HEK293 (cell line): Measurements from ENCODE around the gene LYPD3.

Source experiments
- CTCF ChIA-PET: fragments of 350-600 bp; formaldehyde crosslinking; extraction: SDS; loops from one replicate; lab custom pipeline; 2021; ENCODE audit warnings: antibody characterized with exemption; lab: Yijun Ruan, JAX
- POLR2A ChIA-PET: fragments of 300-600 bp; formaldehyde crosslinking; extraction: SDS; loops from one replicate; lab custom pipeline; 2020; ENCODE audit warnings: antibody characterized with exemption, inconsistent platforms; lab: Yijun Ruan, JAX
- H3K27ac ChIP-seq: fragments of 200-500 bp; sonication (Bioruptor generic); 2 replicates; pipeline ENCODE4 v1.5.1; 2014; ENCODE audit warnings: low read depth, low read length, control low read depth, inconsistent platforms; ENCODE audit errors: extremely low read depth
- H3K36me3 ChIP-seq, 2 experiments: fragments of 200-500 bp in 1 of 2; sonication (Bioruptor generic) in 1 of 2; 1 replicate in 1 of 2; 2 replicates in 1 of 2; pipeline ENCODE4 v1.5.1; 2014 to 2017; ENCODE audit warnings: inconsistent platforms in 2 of 2, low read length in 2 of 2; ENCODE audit not compliant: control insufficient read depth in 2 of 2, insufficient read depth in 1 of 2
- H3K4me1 ChIP-seq: fragments of 200-500 bp; sonication (Bioruptor generic); 2 replicates; pipeline ENCODE4 v1.5.1; 2014; ENCODE audit warnings: mild to moderate bottlenecking, low read length, inconsistent platforms; ENCODE audit not compliant: control insufficient read depth, insufficient read depth
- H3K4me3 ChIP-seq: 2 replicates; pipeline ENCODE4 v1.5.1; 2011; ENCODE audit warnings: low read depth, mild to moderate bottlenecking, control low read depth, low read length, moderate library complexity
- H3K9me3 ChIP-seq: fragments of 200-500 bp; sonication (Bioruptor generic); 2 replicates; pipeline ENCODE4 v1.5.1; 2014; ENCODE audit warnings: low read depth, low read length, inconsistent platforms; ENCODE audit not compliant: control insufficient read depth, insufficient read depth
- ZNF184 ChIP-seq: fragments of 450-650 bp; IDR thresholded peaks from 2 replicates; pipeline ENCODE4 v1.5.1; 2018; ENCODE audit warnings: missing biosample characterization, mild to moderate bottlenecking, missing genetic modification characterization
- ZNF585B ChIP-seq: fragments of 450-650 bp; formaldehyde crosslinking; IDR thresholded peaks from 2 replicates; pipeline ENCODE4 v1.5.1; 2016; ENCODE audit warnings: missing biosample characterization, missing genetic modification characterization
- TF ChIP-seq, protein P1 (sequence below): fragments of 450-650 bp; formaldehyde crosslinking; IDR thresholded peaks from 2 replicates; pipeline ENCODE4 v1.5.1; 2016; ENCODE audit warnings: missing biosample characterization, missing genetic modification characterization
- TF ChIP-seq, protein P2 (sequence below): fragments of 450-650 bp; formaldehyde crosslinking; conservative IDR thresholded peaks from 2 replicates; pipeline ENCODE4 v1.5.1; 2016; ENCODE audit warnings: low read depth, missing biosample characterization, missing genetic modification characterization
- TF ChIP-seq, protein P3 (sequence below): fragments of 450-650 bp; formaldehyde crosslinking; IDR thresholded peaks from 2 replicates; pipeline ENCODE4 v1.5.1; 2017; ENCODE audit warnings: missing biosample characterization, missing genetic modification characterization
- TF ChIP-seq, protein P4 (sequence below): fragments of 450-650 bp; formaldehyde crosslinking; IDR thresholded peaks from 2 replicates; pipeline ENCODE4 v1.5.1; 2016; ENCODE audit warnings: missing biosample characterization, missing genetic modification characterization

Gene LYPD3

DNA sequence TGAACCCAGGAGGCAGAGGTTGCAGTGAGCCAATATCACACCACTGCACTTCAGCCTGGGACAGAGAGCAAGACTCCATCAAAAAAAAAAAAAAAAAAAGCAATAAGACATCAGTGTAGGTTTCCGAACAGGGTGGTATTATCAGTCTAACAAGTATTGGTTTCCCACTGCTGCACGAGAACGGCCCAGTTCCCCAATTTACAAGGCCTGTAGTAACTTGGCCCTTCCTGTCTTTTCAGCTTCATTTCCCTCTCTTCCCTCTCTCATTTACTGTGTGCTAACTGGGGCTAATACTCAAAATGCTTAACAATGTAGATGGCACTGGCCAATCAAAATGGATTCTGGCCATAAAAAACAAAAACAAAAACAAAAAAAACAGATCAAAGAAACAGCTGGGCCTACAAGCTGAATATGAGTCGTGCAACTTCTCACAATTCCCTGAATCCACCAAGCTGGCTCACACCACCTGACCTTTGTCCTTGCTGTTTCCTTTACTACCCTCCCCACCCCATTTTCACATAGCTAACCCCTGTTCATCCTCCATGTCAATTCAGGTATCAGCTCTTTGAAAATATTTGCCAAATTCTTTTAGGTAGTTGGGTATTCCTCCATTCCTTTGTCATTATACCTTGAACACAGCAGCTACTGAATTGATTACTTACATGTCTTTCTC is 48.3 kb downstream of the LYPD3 start:
- POLR2A ChIA-PET = interaction anchor here (0.7 kb wide), 1 partner anchor 9 kb away, joined by 3 read pairs; no protein-coding TSS in a partner anchor
- Histone ChIP-seq H3K36me3 (no peaks in the 10 kb centered on the region; a peak in 1 of 3 replicates), H3K4me3 (no peak overlapping the region), H3K4me1 (no peaks in the 10 kb centered on the region), H3K9me3 (no peaks in the 10 kb centered on the region), H3K27ac (no peak overlapping the region)
- CTCF ChIA-PET = interaction anchor here (0.6 to 12.7 kb wide), 8 partner anchors 9 to 178 kb away, joined by 3 to 217 read pairs (median 6); no protein-coding TSS in a partner anchor
- TF ChIP-seq ZNF184 (tag by site-specific recombination) = no peak
- TF ChIP-seq, protein P1, sequence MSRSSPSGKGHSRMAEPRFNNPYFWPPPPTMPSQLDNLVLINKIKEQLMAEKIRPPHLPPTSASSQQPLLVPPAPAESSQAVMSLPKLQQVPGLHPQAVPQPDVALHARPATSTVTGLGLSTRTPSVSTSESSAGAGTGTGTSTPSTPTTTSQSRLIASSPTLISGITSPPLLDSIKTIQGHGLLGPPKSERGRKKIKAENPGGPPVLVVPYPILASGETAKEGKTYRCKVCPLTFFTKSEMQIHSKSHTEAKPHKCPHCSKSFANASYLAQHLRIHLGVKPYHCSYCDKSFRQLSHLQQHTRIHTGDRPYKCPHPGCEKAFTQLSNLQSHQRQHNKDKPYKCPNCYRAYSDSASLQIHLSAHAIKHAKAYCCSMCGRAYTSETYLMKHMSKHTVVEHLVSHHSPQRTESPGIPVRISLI = 0 out of 2 replicates have a peak, but pooled peaks have one; percentile 55

DNA sequence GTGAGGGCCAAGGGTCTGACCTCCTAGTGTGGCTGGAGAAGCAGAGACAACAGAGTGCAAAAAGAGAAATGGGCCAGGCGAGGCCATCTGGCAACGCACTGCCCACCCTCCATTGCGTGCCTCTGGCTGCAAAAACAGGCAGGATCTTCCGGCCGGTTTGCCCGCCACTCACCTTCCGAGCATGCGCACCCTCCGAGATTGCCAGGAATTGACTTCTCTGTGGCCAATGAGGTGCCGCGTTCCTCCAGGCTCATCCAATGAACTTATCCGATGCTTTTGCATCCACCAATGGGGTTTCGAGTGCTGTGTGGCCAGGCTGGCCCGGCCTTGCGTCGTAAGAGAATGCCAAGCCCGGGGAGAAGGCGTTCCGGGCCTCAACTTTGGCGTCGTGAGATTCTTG is 50.9 kb downstream of the LYPD3 start, which contains the start of gene TEX101:
Gene TEX101 (plus strand): TSS at position 337 of the 400 bp plus-strand sequence. CDS start 1,030 bp downstream, outside the sequence.
- POLR2A ChIA-PET = no interaction called here
- Histone ChIP-seq H3K36me3 (no peaks in the 10 kb centered on the region; a peak in 1 of 3 replicates), H3K4me1 (no peaks in the 10 kb centered on the region), H3K9me3 (no peaks in the 10 kb centered on the region), H3K27ac (no peak within 1 kb of the TSS), H3K4me3 (no peak within 1 kb of the TSS)
- CTCF ChIA-PET = interaction anchor here (3.4 kb wide), 1 partner anchor 11 kb away, joined by 22 read pairs; no protein-coding TSS in a partner anchor
- TF ChIP-seq, protein P2, sequence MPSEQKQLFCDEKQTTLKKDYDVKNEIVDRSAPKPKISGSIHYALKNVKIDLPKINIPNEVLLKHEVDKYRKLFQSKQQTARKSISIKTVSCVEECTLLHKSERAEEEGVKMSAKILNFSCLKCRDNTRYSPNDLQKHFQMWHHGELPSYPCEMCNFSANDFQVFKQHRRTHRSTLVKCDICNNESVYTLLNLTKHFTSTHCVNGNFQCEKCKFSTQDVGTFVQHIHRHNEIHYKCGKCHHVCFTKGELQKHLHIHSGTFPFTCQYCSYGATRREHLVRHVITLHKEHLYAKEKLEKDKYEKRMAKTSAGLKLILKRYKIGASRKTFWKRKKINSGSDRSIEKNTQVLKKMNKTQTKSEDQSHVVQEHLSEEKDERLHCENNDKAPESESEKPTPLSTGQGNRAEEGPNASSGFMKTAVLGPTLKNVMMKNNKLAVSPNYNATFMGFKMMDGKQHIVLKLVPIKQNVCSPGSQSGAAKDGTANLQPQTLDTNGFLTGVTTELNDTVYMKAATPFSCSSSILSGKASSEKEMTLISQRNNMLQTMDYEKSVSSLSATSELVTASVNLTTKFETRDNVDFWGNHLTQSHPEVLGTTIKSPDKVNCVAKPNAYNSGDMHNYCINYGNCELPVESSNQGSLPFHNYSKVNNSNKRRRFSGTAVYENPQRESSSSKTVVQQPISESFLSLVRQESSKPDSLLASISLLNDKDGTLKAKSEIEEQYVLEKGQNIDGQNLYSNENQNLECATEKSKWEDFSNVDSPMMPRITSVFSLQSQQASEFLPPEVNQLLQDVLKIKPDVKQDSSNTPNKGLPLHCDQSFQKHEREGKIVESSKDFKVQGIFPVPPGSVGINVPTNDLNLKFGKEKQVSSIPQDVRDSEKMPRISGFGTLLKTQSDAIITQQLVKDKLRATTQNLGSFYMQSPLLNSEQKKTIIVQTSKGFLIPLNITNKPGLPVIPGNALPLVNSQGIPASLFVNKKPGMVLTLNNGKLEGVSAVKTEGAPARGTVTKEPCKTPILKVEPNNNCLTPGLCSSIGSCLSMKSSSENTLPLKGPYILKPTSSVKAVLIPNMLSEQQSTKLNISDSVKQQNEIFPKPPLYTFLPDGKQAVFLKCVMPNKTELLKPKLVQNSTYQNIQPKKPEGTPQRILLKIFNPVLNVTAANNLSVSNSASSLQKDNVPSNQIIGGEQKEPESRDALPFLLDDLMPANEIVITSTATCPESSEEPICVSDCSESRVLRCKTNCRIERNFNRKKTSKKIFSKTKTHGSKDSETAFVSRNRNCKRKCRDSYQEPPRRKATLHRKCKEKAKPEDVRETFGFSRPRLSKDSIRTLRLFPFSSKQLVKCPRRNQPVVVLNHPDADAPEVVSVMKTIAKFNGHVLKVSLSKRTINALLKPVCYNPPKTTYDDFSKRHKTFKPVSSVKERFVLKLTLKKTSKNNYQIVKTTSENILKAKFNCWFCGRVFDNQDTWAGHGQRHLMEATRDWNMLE = no peak
- TF ChIP-seq, protein P3, sequence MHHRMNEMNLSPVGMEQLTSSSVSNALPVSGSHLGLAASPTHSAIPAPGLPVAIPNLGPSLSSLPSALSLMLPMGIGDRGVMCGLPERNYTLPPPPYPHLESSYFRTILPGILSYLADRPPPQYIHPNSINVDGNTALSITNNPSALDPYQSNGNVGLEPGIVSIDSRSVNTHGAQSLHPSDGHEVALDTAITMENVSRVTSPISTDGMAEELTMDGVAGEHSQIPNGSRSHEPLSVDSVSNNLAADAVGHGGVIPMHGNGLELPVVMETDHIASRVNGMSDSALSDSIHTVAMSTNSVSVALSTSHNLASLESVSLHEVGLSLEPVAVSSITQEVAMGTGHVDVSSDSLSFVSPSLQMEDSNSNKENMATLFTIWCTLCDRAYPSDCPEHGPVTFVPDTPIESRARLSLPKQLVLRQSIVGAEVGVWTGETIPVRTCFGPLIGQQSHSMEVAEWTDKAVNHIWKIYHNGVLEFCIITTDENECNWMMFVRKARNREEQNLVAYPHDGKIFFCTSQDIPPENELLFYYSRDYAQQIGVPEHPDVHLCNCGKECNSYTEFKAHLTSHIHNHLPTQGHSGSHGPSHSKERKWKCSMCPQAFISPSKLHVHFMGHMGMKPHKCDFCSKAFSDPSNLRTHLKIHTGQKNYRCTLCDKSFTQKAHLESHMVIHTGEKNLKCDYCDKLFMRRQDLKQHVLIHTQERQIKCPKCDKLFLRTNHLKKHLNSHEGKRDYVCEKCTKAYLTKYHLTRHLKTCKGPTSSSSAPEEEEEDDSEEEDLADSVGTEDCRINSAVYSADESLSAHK (tag by site-specific recombination) = no peak
- TF ChIP-seq, protein P4, sequence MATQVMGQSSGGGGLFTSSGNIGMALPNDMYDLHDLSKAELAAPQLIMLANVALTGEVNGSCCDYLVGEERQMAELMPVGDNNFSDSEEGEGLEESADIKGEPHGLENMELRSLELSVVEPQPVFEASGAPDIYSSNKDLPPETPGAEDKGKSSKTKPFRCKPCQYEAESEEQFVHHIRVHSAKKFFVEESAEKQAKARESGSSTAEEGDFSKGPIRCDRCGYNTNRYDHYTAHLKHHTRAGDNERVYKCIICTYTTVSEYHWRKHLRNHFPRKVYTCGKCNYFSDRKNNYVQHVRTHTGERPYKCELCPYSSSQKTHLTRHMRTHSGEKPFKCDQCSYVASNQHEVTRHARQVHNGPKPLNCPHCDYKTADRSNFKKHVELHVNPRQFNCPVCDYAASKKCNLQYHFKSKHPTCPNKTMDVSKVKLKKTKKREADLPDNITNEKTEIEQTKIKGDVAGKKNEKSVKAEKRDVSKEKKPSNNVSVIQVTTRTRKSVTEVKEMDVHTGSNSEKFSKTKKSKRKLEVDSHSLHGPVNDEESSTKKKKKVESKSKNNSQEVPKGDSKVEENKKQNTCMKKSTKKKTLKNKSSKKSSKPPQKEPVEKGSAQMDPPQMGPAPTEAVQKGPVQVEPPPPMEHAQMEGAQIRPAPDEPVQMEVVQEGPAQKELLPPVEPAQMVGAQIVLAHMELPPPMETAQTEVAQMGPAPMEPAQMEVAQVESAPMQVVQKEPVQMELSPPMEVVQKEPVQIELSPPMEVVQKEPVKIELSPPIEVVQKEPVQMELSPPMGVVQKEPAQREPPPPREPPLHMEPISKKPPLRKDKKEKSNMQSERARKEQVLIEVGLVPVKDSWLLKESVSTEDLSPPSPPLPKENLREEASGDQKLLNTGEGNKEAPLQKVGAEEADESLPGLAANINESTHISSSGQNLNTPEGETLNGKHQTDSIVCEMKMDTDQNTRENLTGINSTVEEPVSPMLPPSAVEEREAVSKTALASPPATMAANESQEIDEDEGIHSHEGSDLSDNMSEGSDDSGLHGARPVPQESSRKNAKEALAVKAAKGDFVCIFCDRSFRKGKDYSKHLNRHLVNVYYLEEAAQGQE (tag by site-specific recombination) = no peak
- no peak for TF ChIP-seq ZNF585B
- TF ChIP-seq, all 188 proteins: peak for 0
